Measurements from ENCODE around the gene FAM219A. TPM values are rescaled to one million over a fixed set of nuclear protein-coding genes. Genes with fewer than 3 reads are reported as not detected.
A peak's percentile ranks its signal among the peaks of the same experiment; 100 is the strongest.
"Not testable (repeated sequence)": the region's sequence is repeated elsewhere in the genome, so short reads cannot be mapped to it uniquely, and the experiment has no call there.

Gene FAM219A
- total RNA-seq, 6 experiments from 2014 or later, result 21.6 to 23.6 (median 22.6) TPM

DNA sequence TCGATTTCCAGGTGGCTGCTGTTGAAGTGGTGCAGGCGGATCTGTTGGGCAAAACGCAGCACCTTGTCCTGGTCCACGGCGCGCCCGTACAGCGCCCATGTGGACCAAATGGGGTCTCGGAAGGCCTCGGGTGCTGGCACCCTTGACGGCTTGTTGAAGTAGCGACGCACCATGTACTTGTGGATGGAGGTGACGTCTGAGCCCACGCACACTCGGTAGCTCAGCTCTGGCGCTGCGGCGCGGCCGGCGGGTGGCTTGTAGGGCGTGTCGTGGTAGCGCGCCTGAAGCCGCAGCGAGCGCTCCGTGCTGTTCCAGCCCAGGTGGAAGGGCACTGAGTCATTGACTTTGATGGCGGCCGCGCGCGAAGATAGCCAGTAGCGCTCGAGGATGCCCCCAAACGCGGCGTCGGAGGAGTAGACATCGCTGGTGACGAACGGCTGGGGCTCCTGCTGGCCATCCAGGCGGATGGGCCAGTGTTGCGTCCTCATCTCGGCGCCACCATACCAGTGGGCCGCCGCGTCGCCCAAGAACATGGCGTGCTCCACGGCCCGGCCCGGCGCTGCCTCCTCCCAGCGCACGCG lies 86.4 kb downstream of the FAM219A start:
- peaks cover 17% of the 10 kb centered on the region for H3K9me3 Mint-ChIP-seq
- no peak for DNase-seq

DNA sequence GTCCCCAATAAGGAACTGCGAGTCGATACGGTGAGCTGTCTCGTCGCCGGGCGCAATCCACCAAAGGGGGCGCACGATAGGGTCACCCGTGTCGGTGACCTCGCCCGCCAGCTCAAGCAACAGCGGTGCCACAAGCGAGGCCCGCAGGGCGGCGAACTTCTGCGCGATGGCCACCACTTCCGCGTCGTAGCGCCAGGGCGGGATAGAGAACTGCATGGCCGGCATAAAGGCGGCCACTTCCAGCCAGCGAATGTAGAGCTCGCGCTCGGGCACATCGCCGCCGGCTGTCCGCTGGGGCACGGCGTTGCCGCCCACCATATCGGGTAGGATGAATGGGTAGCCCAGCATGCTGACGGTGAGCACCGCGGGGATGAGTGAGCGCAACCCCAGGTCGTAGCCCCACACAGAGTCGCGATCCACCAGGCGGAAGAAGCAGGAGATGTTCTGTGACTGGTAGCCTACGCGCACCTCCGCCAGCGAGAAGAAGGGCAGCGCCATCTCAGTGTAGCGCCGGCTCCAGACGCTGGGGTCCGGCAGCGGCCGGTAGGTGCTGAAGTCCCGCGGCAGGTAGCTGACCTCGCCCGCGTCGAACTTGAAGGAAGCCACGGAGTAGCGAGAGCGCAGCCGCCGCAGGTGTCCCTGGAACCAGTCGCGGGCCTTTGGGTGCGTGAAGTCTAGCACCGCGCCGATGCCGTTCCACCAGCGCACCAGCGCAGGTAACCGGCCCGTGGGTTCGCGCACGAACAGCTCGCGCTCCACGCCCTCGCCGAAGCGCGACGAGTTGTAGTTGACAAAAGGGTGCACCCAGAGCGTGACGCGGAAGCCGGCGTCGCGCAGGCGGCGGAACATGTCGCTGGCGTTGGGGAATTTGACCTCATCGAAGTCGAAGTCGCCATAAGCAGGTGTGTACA lies 87.1 kb downstream of the FAM219A start:
- Mint-ChIP-seq H3K4me1 (ENCODE audit: low read depth) (no peaks in the 10 kb centered on the region), H3K36me3 (ENCODE audit: low read depth) (peaks cover 10% of the 10 kb centered on the region), H3K27ac (no peak overlapping the region), H3K4me3 (no peak overlapping the region), H3K27me3 (ENCODE audit: insufficient read depth) (peaks cover 11% of the 10 kb centered on the region), H3K9me3 (peaks cover 17% of the 10 kb centered on the region)
- DNase-seq, result no peak
- TF ChIP-seq CTCF (IDR thresholded peaks at IDR 0.05), result peak; percentile 34

More for the DNA sequence above, 86.4 kb downstream of the FAM219A start:
- Mint-ChIP-seq H3K36me3 (ENCODE audit: low read depth) (peaks cover 10% of the 10 kb centered on the region), H3K4me3 (no peak overlapping the region), H3K4me1 (ENCODE audit: low read depth) (no peaks in the 10 kb centered on the region), H3K27me3 (ENCODE audit: insufficient read depth) (peaks cover 11% of the 10 kb centered on the region), H3K27ac (no peak overlapping the region)
- no peak for TF ChIP-seq CTCF (IDR thresholded peaks at IDR 0.05)

DNA sequence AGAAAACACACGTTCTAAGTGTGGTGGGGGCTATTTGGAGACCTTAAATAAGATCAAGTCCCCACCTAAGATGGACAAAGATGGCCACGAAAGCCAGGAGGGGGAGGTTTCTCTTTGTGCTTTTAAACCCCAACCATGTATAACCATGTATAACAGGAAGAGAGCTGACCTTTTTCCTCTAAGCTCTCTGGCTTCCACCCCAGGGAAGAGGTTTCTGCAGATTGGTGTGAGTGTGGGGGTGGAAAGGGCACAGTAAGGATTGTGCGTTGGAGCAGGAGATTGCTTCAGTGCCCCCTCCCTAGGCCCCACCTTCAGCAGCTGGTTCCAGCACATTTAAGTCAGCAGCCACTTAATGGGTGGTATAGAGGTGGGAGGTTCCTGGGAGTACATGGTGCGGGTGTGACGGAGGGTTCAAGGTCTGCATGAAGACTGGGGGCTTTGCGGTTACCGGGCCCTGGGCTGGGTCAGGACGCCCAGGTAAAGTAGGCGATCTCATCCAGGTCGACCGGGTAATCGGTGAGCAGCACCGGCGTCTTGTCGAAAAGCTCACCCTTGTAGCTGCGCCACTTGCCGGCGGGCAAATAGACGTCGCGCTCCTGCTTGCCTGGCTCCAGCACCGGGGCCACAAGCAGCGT lies 87.9 kb downstream of the FAM219A start:
- H3K27ac Mint-ChIP-seq, result no peak overlapping the region
- H3K9me3 Mint-ChIP-seq, result peaks cover 17% of the 10 kb centered on the region
- peaks cover 10% of the 10 kb centered on the region for H3K36me3 Mint-ChIP-seq (ENCODE audit: low read depth)
- no peaks in the 10 kb centered on the region for H3K4me1 Mint-ChIP-seq (ENCODE audit: low read depth)
- peaks cover 11% of the 10 kb centered on the region for H3K27me3 Mint-ChIP-seq (ENCODE audit: insufficient read depth)
- no peak for DNase-seq
- no peak for TF ChIP-seq CTCF (IDR thresholded peaks at IDR 0.05)
- no peak overlapping the region for H3K4me3 Mint-ChIP-seq

- no peak for TF ChIP-seq CTCF (IDR thresholded peaks at IDR 0.05)
- H3K27me3 Mint-ChIP-seq (ENCODE audit: insufficient read depth), result peaks cover 11% of the 10 kb centered on the region
- DNase-seq, result no peak
- no peak overlapping the region for H3K27ac Mint-ChIP-seq
- H3K9me3 Mint-ChIP-seq, result peaks cover 17% of the 10 kb centered on the region
- no peaks in the 10 kb centered on the region for H3K4me1 Mint-ChIP-seq (ENCODE audit: low read depth)
- no peak overlapping the region for H3K4me3 Mint-ChIP-seq
- H3K36me3 Mint-ChIP-seq (ENCODE audit: low read depth), result peaks cover 10% of the 10 kb centered on the region
Observed at GRCh38 chr9:34369636-34370035, 88.7 kb downstream of the FAM219A start.

- H3K27me3 Mint-ChIP-seq (ENCODE audit: insufficient read depth); H3K4me1 Mint-ChIP-seq (ENCODE audit: low read depth); H3K27ac Mint-ChIP-seq; H3K36me3 Mint-ChIP-seq (ENCODE audit: low read depth); H3K4me3 Mint-ChIP-seq; DNase-seq: not testable (repeated sequence)
- H3K9me3 Mint-ChIP-seq, result peaks cover 17% of the 10 kb centered on the region
Observed at GRCh38 chr9:34368796-34369195, 89.6 kb downstream of the FAM219A start.

DNA sequence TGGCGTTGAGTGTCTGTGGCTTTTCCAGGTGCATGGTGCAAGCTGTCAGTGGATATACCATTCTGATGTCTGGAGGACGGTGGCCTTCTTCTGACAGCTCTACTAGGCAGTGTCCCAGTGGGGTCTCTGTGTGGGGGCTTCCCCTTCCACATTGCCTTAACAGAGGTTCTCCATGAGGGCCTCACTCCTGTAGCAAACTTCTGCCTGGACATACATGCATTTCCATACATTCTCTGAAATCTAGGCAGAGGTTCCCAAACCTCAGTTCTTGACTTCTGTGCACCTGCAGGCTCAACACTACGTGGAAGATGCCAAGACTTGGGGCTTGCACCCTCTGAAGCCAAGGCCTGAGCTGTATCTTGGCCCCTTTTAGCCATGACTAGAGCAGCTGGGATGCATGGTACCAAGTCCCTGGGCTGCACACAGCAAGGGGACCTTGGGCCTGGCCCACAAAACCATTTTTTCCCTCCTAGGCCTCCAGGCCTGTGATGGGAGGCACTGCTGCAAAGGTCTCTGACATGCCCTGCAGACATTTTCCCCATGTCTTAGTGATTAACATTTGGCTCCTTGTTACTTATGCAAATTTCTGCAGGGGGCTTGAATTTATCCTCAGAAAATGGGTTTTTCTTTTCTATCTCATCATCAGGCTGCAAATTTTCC lies 90.5 kb downstream of the FAM219A start:
- not testable (repeated sequence) for H3K36me3 Mint-ChIP-seq (ENCODE audit: low read depth); H3K4me1 Mint-ChIP-seq (ENCODE audit: low read depth); H3K27ac Mint-ChIP-seq; H3K4me3 Mint-ChIP-seq; DNase-seq; H3K27me3 Mint-ChIP-seq (ENCODE audit: insufficient read depth)
- peaks cover 17% of the 10 kb centered on the region for H3K9me3 Mint-ChIP-seq
